Stomach (tissue), 4 donors: ENCODE data around the gene NUFIP2.

ENCODE experiments used
- EP300 ChIP-seq: sonication (generic); formaldehyde crosslinking; IDR thresholded peaks from one replicate; pipeline ENCODE4 v1.6.1; 2017; ENCODE audit warnings: antibody characterized with exemption
- POLR2AphosphoS5 ChIP-seq, 3 donors: sonication (generic); formaldehyde crosslinking; IDR thresholded peaks; one replicate each; pipeline ENCODE4 v1.6.1; 2016; ENCODE audit warnings: antibody characterized with exemption in 3 of 3

DNA sequence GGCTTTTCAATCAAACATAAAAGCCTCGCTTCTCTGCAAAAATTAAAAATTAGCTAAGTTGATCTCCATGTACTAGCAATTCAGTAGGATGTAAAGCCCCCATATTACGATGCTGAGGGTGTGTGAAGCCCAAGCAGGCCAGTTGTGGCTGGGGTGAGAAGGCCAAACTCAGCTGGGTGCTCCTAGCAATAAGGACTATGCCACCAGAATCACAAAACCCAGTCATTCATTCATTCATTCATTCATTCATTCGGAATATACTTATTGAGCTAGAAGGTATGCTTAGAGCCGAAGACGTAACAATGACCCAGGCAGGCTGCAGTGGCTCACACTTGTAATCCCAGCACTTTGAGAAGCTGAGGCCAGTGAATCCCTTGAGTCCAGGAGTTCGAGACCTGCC is 51.2 kb downstream of the NUFIP2 start:
- no peak for TF ChIP-seq EP300
- no peak for TF ChIP-seq POLR2AphosphoS5 (IDR thresholded peaks at IDR 0.05)
